Tibial nerve (tissue), 4 donors: ENCODE data around the gene FLCN. TPM values are rescaled to one million over a fixed set of nuclear protein-coding genes. Genes with fewer than 3 reads are reported as not detected.

ENCODE experiments used
- DNase-seq, 2 donors: peaks; one replicate each; pipeline ENCODE4 v3.0.0-alpha.2; 2019; ENCODE audit warnings: low spot score in 2 of 2
- H3K27ac ChIP-seq, 4 donors: fragments of 200-600 bp; sonication (generic) in 3 of 4; one replicate each; pipeline ENCODE4 v1.5.1; 2017 to 2019; ENCODE audit warnings: mild to moderate bottlenecking in 1 of 4
- H3K27me3 ChIP-seq, 2 donors: fragments of 200-600 bp; sonication (generic) in 1 of 2; one replicate each; pipeline versions ENCODE4 v1.5.1 to v1.6.0; 2017 to 2019
- H3K36me3 ChIP-seq, 3 donors: fragments of 200-600 bp; sonication (generic); one replicate each; pipeline ENCODE4 v1.5.1; 2018 to 2019
- H3K4me1 ChIP-seq, 4 donors: fragments of 200-600 bp; sonication (generic) in 3 of 4; one replicate each; pipeline ENCODE4 v1.5.1; 2017 to 2019
- H3K4me3 ChIP-seq, 4 donors: fragments of 200-600 bp; sonication (generic) in 3 of 4; one replicate each; pipeline ENCODE4 v1.5.1; 2017 to 2019; ENCODE audit warnings: mild to moderate bottlenecking in 1 of 4, moderate library complexity in 1 of 4
- H3K9me3 ChIP-seq, 4 donors: fragments of 200-600 bp; sonication (generic) in 3 of 4; one replicate each; pipeline ENCODE4 v1.5.1; 2017 to 2019
- EP300 ChIP-seq, 2 donors: sonication (generic); formaldehyde crosslinking; IDR thresholded peaks; one replicate each; pipeline ENCODE4 v1.6.1; 2017; ENCODE audit warnings: antibody characterized with exemption in 2 of 2, mild to moderate bottlenecking in 1 of 2
- POLR2A ChIP-seq, 2 donors: fragments of 450-650 bp; IDR thresholded peaks; one replicate each; pipeline ENCODE4 v1.6.1; 2017; ENCODE audit warnings: antibody characterized with exemption in 2 of 2, mild to moderate bottlenecking in 2 of 2, moderate library complexity in 2 of 2
- WGBS, 2 donors: methylation state at CpG; one replicate each; pipeline ENCODE4 v1.1.5; 2018; 5-methylcytosine and 5-hydroxymethylcytosine counted together
- total RNA-seq, 4 donors: library from RNA; depleted of rRNA; stranded (reverse); fragments of >200 nt; gene quantifications; one replicate each; pipeline ENCODE4 v1.1.0, GENCODE V29; 2016
- TF ChIP-seq, protein P1 (sequence below), 5 experiments: fragments of 200-600 bp in 3 of 5; fragments of 450-650 bp in 2 of 5; sonication (generic) in 3 of 5; IDR thresholded peaks; one replicate each; pipeline ENCODE4 v1.5.1; 2016 to 2019; ENCODE audit warnings: antibody characterized with exemption in 5 of 5, mild to moderate bottlenecking in 3 of 5, moderate library complexity in 2 of 5

The FLCN gene
- total RNA-seq, 4 donors from 2014 or later = 71.5 to 85.9 (median 76.6) TPM

DNA sequence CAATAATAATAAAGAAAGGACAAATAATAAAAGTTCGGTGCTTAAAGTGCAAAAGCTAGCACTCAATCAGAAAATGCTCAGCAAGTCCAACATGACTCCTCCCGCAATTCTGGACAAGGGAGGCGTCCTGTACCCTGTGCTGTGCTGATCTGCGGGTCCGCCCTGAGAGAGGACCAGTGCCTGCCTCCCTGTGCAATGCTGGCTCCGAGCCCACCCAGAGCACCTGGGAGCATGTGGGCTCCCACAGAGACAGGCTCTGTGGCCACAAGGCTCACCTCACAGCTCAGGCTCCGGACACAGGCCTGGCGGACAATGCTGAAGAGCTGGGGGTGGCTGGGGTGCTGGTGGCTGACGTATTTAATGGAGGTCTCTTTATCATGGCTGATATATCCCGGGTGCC, 11.1 kb downstream of the FLCN start:
- 89 to 96% methylated on average over 9 to 10 of the region's 10 CpGs for WGBS, 2 donors
- H3K36me3 ChIP-seq = peaks cover 9 to 100% (median 72%) of the 10 kb centered on the region in 3 donors

DNA sequence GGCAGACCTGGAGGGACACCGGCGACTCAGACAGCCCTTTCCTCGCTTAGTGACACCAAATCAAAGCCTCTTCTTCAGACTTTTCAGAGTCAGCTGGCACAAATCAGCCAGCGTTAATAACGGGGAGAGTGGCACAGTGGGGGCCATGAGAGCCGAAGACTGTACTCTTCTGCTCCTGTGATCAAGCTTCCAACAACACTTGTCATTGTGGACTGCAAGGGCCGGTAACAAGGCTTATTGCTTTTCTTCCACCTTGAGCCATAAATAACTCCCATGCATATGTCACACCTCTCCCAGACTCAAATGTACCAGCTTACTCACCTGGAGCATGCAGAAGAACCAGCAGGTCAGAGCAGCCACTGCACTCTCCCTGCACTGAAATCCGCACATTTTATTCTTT, 12.8 kb downstream of the FLCN start:
- TF ChIP-seq EP300 (IDR thresholded peaks at IDR 0.05) (no peak), POLR2A (IDR thresholded peaks at IDR 0.05) (no peak)
- TF ChIP-seq, protein P1, sequence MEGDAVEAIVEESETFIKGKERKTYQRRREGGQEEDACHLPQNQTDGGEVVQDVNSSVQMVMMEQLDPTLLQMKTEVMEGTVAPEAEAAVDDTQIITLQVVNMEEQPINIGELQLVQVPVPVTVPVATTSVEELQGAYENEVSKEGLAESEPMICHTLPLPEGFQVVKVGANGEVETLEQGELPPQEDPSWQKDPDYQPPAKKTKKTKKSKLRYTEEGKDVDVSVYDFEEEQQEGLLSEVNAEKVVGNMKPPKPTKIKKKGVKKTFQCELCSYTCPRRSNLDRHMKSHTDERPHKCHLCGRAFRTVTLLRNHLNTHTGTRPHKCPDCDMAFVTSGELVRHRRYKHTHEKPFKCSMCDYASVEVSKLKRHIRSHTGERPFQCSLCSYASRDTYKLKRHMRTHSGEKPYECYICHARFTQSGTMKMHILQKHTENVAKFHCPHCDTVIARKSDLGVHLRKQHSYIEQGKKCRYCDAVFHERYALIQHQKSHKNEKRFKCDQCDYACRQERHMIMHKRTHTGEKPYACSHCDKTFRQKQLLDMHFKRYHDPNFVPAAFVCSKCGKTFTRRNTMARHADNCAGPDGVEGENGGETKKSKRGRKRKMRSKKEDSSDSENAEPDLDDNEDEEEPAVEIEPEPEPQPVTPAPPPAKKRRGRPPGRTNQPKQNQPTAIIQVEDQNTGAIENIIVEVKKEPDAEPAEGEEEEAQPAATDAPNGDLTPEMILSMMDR (IDR thresholded peaks at IDR 0.05) = no peak
- no peak for DNase-seq
- Histone ChIP-seq H3K4me3 (no peak overlapping the region), H3K4me1 (no peaks in the 10 kb centered on the region), H3K27ac (no peak overlapping the region), H3K27me3 (no peaks in the 10 kb centered on the region), H3K36me3 (peaks cover 9 to 99% (median 73%) of the 10 kb centered on the region in 3 donors), H3K9me3 (no peaks in the 10 kb centered on the region)
- 82 to 86% methylated on average over 8 of the region's 8 CpGs for WGBS, 2 donors

More for the DNA sequence above, 11.1 kb downstream of the FLCN start:
- no peak overlapping the region for H3K27ac ChIP-seq
- H3K9me3 ChIP-seq = no peaks in the 10 kb centered on the region
- TF ChIP-seq POLR2A (IDR thresholded peaks at IDR 0.05) (no peak), EP300 (IDR thresholded peaks at IDR 0.05) (no peak)
- TF ChIP-seq, protein P1 (IDR thresholded peaks at IDR 0.05) = no peak
- H3K27me3 ChIP-seq = no peaks in the 10 kb centered on the region
- no peak for DNase-seq
- no peak overlapping the region for H3K4me3 ChIP-seq
- H3K4me1 ChIP-seq = no peaks in the 10 kb centered on the region

DNA sequence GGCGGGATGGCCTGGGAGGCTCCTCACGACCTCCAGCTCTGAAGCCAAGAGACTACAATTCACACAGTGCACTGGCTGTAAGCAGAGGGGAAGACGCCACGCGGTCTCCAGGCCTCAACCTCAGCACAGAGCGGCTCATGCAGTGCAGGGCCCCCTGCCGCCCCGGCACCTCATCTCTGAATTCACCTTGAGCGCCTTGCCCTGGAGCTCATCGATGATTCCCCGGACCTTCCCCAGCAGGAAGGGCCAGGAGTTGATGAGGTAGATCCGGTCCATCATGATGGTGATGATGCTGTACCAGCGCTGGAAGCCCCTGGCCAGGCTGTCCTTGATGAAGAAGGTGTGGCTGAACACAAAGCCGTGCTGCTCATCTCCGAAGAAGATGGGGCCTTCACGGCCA, 13.2 kb downstream of the FLCN start:
- Histone ChIP-seq H3K4me3 (no peak overlapping the region), H3K27ac (no peak overlapping the region), H3K9me3 (no peaks in the 10 kb centered on the region), H3K27me3 (no peaks in the 10 kb centered on the region), H3K4me1 (no peaks in the 10 kb centered on the region), H3K36me3 (peaks cover 9 to 99% (median 73%) of the 10 kb centered on the region in 3 donors)
- WGBS, 2 donors = 86 to 87% methylated on average over 10 to 16 of the region's 16 CpGs
- TF ChIP-seq, protein P1 (IDR thresholded peaks at IDR 0.05) = no peak
- TF ChIP-seq EP300 (IDR thresholded peaks at IDR 0.05) (no peak), POLR2A (IDR thresholded peaks at IDR 0.05) (no peak)
- DNase-seq = no peak

DNA sequence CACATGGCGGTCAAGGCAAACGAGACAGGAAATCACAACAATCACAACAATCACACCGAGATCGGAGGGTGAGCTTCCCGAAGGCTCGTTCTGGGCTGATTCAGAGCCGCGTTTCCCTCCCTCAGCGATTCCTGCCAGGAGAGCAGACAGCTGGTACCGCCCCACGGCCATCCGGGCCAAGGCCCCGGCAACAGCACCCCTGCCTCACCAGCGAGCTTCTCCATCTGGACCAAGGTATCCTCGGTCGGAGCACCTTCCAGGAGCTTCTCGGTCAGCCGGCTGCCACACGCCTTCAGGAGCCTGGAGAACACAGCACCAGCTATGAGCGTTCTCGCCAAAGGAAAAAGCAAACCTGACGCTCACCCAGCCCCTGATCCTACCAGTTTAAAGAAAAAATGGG, 15.6 kb downstream of the FLCN start:
- DNase-seq = no peak
- H3K4me3 ChIP-seq = no peak overlapping the region
- H3K27me3 ChIP-seq = no peaks in the 10 kb centered on the region
- TF ChIP-seq EP300 (IDR thresholded peaks at IDR 0.05) (no peak), POLR2A (IDR thresholded peaks at IDR 0.05) (no peak)
- TF ChIP-seq, protein P1 (IDR thresholded peaks at IDR 0.05) = no peak
- no peaks in the 10 kb centered on the region for H3K4me1 ChIP-seq
- H3K27ac ChIP-seq = no peak overlapping the region
- WGBS, 2 donors = 91 to 94% methylated on average over 19 to 22 of the region's 22 CpGs
- H3K36me3 ChIP-seq = peaks cover 5 to 99% (median 59%) of the 10 kb centered on the region in 3 donors
- no peaks in the 10 kb centered on the region for H3K9me3 ChIP-seq

DNA sequence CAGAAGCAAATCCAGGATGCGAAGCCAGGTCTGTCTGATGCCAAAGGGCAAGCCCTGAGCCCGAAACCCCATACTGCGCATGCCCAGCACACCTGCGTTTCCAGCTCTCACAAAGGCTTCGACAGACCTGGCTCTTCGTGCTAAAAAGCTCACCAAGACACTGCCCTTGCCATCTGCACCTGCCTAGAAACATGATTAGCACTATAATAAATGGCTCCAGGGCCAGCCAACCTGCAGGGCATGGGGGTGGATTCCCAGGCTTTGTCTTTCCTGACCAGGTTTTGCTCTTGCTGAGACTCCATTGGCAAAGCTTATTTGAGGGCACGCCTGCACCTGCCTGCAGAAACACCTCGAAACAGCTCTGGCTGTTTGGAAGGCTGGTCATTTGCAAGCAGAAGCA, 16.4 kb downstream of the FLCN start:
- no peak for DNase-seq
- Histone ChIP-seq H3K9me3 (no peaks in the 10 kb centered on the region), H3K27me3 (no peaks in the 10 kb centered on the region), H3K4me1 (no peaks in the 10 kb centered on the region), H3K4me3 (no peak overlapping the region), H3K36me3 (peaks cover 3 to 99% (median 62%) of the 10 kb centered on the region in 3 donors), H3K27ac (no peak overlapping the region)
- TF ChIP-seq, protein P1 (IDR thresholded peaks at IDR 0.05) = no peak
- WGBS, 2 donors = 92 to 97% methylated on average over 8 of the region's 8 CpGs
